Measurements from ENCODE around the gene FAAP20. TPM values are rescaled to one million over a fixed set of nuclear protein-coding genes. Genes with fewer than 3 reads are reported as not detected.

Gene FAAP20
- total RNA-seq, 1 experiment from 2014 or later = 119 TPM

DNA sequence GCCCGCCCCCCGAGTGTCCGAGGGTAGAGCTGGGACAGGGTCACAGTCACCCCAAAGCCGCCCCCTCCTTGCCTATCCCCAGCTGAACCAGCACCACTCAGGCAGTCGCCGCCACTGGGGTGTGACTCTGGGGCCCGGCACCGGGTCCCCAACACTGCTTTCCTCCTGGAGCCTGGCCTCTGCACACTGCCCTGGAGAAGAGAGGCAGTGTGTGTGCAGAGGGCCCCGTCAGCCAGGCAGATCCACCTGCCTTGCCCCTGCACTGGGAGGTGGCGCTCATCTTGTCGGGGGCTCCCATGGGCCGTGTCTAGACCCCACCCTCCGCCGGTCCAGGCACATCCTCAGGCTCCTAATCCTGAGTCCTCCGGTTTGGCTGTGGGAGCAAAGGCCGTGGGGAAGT lies 15.7 kb downstream of the FAAP20 start:
- Histone ChIP-seq H3K79me2 (ENCODE audit: insufficient read depth, low read length) (no peaks in the 10 kb centered on the region), H3K23ac (ENCODE audit: insufficient read length, low read depth, low read length) (no peak overlapping the region), H4K8ac (replicated peaks; ENCODE audit: insufficient read length, low read depth, low read length) (no peak overlapping the region), H3K23me2 (ENCODE audit: insufficient read length, low read depth, low read length, poor library complexity, severe bottlenecking) (no peaks in the 10 kb centered on the region), H4K20me1 (ENCODE audit: control insufficient read depth, insufficient read depth, insufficient read length) (no peaks in the 10 kb centered on the region), H3K9me3 (ENCODE audit: control insufficient read depth, low read depth, low read length) (no peaks in the 10 kb centered on the region), H3K79me1 (ENCODE audit: insufficient read depth, low read depth, low read length, poor library complexity, severe bottlenecking) (no peaks in the 10 kb centered on the region), H4K5ac (ENCODE audit: insufficient read length, low read depth, low read length) (no peak overlapping the region), H3T11ph (ENCODE audit: low read length) (no peak overlapping the region), H2BK120ac (ENCODE audit: low read depth, low read length, poor library complexity, severe bottlenecking) (no peak overlapping the region), H3K56ac (ENCODE audit: insufficient read length, low read depth, low read length) (no peak overlapping the region), H3K18ac (ENCODE audit: insufficient read length, low read depth, low read length) (no peak overlapping the region), H2AK5ac (ENCODE audit: insufficient read length, low read length) (no peak overlapping the region), H2AFZ (ENCODE audit: low read length) (no peak overlapping the region), H3K14ac (ENCODE audit: insufficient read depth, low read length) (no peak overlapping the region), H4K91ac (ENCODE audit: insufficient read length, low read depth, low read length) (no peak overlapping the region), H3K4me1 (ENCODE audit: insufficient read depth, low read length) (no peaks in the 10 kb centered on the region), H3K27me3 (ENCODE audit: insufficient read depth, low read length) (no peaks in the 10 kb centered on the region), H2BK15ac (ENCODE audit: low read depth, low read length) (no peak overlapping the region), H3K27ac (ENCODE audit: insufficient read length, low read depth, low read length) (no peak overlapping the region), H3K4me2 (ENCODE audit: insufficient read depth, insufficient read length, low read length) (no peak overlapping the region), H2BK12ac (ENCODE audit: insufficient read length, low read depth, low read length) (no peak overlapping the region), H3K9ac (ENCODE audit: extremely low read depth, insufficient read length, low read length) (no peak overlapping the region), H2BK5ac (ENCODE audit: insufficient read length, low read length) (no peak overlapping the region), H3K4ac (ENCODE audit: low read depth, low read length) (no peak overlapping the region), H2BK20ac (ENCODE audit: low read depth, low read length, poor library complexity, severe bottlenecking) (no peak overlapping the region)
- Mint-ChIP-seq H3K27ac (no peak overlapping the region), H3K4me1 (peaks cover 2 to 7% of the 10 kb centered on the region in 2 experiments; a peak in 2 of 4 replicates), H3K4me3 (no peak overlapping the region), H3K27me3 (ENCODE audit: low read depth) (peaks cover 1% of the 10 kb centered on the region; the same call in 1 of the 2 replicates), H3K36me3 (ENCODE audit: insufficient read depth in 1 of 3, low read depth in 3 of 3) (peaks cover 19 to 52% (median 44%) of the 10 kb centered on the region in 3 experiments; a peak in 6 of 7 replicates), H3K9me3 (no peaks in the 10 kb centered on the region)
- TF ChIP-seq, protein P1, sequence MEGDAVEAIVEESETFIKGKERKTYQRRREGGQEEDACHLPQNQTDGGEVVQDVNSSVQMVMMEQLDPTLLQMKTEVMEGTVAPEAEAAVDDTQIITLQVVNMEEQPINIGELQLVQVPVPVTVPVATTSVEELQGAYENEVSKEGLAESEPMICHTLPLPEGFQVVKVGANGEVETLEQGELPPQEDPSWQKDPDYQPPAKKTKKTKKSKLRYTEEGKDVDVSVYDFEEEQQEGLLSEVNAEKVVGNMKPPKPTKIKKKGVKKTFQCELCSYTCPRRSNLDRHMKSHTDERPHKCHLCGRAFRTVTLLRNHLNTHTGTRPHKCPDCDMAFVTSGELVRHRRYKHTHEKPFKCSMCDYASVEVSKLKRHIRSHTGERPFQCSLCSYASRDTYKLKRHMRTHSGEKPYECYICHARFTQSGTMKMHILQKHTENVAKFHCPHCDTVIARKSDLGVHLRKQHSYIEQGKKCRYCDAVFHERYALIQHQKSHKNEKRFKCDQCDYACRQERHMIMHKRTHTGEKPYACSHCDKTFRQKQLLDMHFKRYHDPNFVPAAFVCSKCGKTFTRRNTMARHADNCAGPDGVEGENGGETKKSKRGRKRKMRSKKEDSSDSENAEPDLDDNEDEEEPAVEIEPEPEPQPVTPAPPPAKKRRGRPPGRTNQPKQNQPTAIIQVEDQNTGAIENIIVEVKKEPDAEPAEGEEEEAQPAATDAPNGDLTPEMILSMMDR (conservative IDR thresholded peaks at IDR 0.05) = no peak
- no CpG with 5 or more reads among the region's 16 CpGs for WGBS (ENCODE audit: extremely low coverage, insufficient read length, low lambda C conversion rate)
- no peak for DNase-seq

Data from H9 (cell line).